ENCODE measurements around the gene ADAM19.

Gene ADAM19

DNA sequence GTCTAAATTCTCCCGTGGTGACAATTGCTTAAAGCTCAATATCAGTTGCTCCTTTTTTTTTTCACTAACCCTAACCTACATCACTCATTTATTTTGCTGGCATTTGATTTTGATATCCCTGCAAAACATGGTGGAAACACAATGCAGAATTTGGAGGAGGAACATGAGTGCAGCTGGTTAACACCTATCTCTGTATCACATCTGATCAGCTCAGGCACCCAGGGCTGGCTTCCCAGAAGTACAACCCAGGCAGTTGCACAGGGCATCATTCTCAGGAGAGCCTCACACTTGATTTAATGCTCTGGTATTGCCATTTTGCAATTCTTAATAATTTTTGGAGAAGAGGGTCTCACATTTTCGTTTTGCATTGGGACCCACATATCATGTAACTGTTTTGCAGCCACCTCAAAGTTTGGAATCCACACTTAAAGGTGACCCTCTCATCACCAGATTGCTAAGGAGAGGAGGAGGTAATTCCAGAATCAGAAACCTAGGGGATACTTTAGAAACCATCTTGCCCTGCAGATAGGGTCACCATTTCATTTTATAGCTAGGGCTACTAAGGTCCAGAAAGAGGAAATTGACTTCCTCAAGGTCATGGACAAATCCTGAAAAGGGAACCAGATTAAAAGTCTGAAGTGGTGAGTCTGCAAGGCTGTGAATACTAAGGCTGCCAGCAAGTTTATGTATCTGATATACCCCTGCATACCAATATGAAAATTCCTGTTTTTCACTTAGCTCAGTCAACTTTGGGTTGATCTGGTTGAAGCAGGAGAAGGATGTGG is 19.3 kb upstream of the ADAM19 start:
- Histone ChIP-seq H2BK5ac (ENCODE audit: low read depth, low read length, poor library complexity, severe bottlenecking) (no peak overlapping the region), H3K4me3 (ENCODE audit: insufficient read depth in 1 of 2, low read depth in 1 of 2, low read length in 2 of 2) (no peak overlapping the region), H3K27ac (ENCODE audit: low read length, poor library complexity, severe bottlenecking) (no peak overlapping the region), H2BK15ac (ENCODE audit: low read depth, poor library complexity, severe bottlenecking) (no peak overlapping the region), H3K79me1 (replicated peaks; ENCODE audit: low read length, poor library complexity, severe bottlenecking) (no peaks in the 10 kb centered on the region), H3K27me3 (ENCODE audit: control insufficient read depth in 1 of 2, insufficient read depth in 1 of 2, low read length in 2 of 2) (no peaks in the 10 kb centered on the region), H3K4ac (ENCODE audit: low read depth in 1 of 2, low read length in 2 of 2) (no peak overlapping the region), H2AK5ac (ENCODE audit: low read length, severe bottlenecking) (no peak overlapping the region), H3K14ac (ENCODE audit: low read length in 2 of 2) (no peak overlapping the region), H3K4me2 (ENCODE audit: low read length, poor library complexity, severe bottlenecking) (no peak overlapping the region), H3K18ac (ENCODE audit: low read depth in 1 of 2, low read length in 2 of 2) (no peak overlapping the region), H3K9me3 (ENCODE audit: control insufficient read depth, low read length) (no peaks in the 10 kb centered on the region), H4K91ac (ENCODE audit: low read length) (no peak overlapping the region), H2AFZ (ENCODE audit: low read depth, low read length) (no peak overlapping the region), H3K9ac (ENCODE audit: low read length) (no peak overlapping the region), H2BK120ac (ENCODE audit: low read depth, low read length) (no peak overlapping the region), H4K8ac (ENCODE audit: low read length) (no peak overlapping the region), H3K23ac (ENCODE audit: low read length in 2 of 2) (no peak overlapping the region), H3K36me3 (ENCODE audit: control insufficient read depth in 1 of 2, insufficient read depth in 2 of 2, low read depth in 1 of 2, low read length in 2 of 2) (no peaks in the 10 kb centered on the region), H3K4me1 (ENCODE audit: control insufficient read depth, insufficient read depth, low read depth, low read length) (no peaks in the 10 kb centered on the region), H2BK12ac (ENCODE audit: low read length in 2 of 2) (no peak overlapping the region)
- DNase-seq: no peak
- 60% methylated on average over 2 of the region's 2 CpGs for WGBS

DNA sequence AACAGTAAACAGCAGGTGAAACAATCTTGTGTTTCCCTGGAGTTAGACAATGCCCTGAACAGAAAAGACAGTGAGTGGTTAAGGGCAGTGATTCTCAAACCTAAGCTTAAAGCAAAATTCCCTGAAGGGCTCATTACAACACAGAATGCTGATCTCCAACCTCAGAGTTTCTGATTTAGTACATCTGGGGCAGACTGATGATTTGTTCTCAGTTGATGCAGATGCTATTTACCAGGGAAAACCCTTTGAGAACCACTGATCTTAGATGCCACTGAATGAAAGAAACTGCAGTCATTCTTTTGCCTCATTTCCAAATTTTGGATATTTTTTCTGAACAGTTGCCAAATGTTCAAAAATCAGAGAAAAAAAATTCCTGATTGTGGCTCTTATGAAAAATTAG is 18.7 kb upstream of the ADAM19 start:
- Histone ChIP-seq H2AK5ac (ENCODE audit: low read length, severe bottlenecking) (no peak overlapping the region), H3K23ac (ENCODE audit: low read length in 2 of 2) (no peak overlapping the region), H3K4me2 (ENCODE audit: low read length, poor library complexity, severe bottlenecking) (no peak overlapping the region)

DNA sequence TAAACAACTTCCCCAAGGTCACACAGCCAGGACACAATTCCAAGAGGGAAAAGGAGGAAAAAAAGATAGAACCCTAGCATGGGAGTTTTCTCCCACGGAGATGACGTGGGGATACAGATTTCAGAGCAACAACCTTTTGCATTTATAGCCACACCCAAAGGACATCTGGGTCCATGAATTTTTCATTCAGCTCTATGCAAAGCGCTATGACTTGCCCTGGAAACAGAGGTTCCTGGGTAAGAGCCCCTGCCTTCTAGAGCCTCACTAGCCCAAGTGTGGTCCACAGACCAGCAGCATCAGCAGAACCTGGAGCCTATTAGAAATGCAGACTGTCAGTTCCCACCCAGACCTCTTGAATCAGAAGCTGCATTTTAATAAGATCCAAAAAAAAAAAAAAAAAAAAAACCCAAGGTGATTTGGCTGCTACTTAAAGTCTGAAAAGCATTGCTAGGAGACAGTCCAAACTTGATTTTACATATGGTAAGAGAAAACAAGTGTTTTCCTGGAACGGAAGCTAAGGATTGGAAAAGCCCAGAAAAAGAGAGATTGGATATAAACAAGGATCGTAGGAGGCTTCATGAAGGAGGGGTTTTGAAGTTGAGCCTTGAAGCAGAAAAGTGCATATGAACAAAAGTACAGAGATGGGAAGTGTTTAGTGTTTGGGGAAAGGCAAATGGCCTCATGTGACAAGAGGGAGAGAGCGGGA is 17.6 kb upstream of the ADAM19 start:
- Histone ChIP-seq H3K9me3 (ENCODE audit: control insufficient read depth, low read length) (no peaks in the 10 kb centered on the region), H2AFZ (ENCODE audit: low read depth, low read length) (no peak overlapping the region), H3K14ac (ENCODE audit: low read length in 2 of 2) (no peak overlapping the region), H3K4ac (ENCODE audit: low read depth in 1 of 2, low read length in 2 of 2) (no peak overlapping the region), H3K27me3 (ENCODE audit: control insufficient read depth in 1 of 2, insufficient read depth in 1 of 2, low read length in 2 of 2) (no peaks in the 10 kb centered on the region), H3K27ac (ENCODE audit: low read length, poor library complexity, severe bottlenecking) (no peak overlapping the region), H2BK15ac (ENCODE audit: low read depth, poor library complexity, severe bottlenecking) (no peak overlapping the region), H4K8ac (ENCODE audit: low read length) (no peak overlapping the region), H3K9ac (ENCODE audit: low read length) (no peak overlapping the region), H2AK5ac (ENCODE audit: low read length, severe bottlenecking) (no peak overlapping the region), H2BK5ac (ENCODE audit: low read depth, low read length, poor library complexity, severe bottlenecking) (no peak overlapping the region), H3K36me3 (ENCODE audit: control insufficient read depth in 1 of 2, insufficient read depth in 2 of 2, low read depth in 1 of 2, low read length in 2 of 2) (no peaks in the 10 kb centered on the region), H3K23ac (ENCODE audit: low read length in 2 of 2) (no peak overlapping the region), H4K91ac (ENCODE audit: low read length) (no peak overlapping the region), H3K4me3 (ENCODE audit: insufficient read depth in 1 of 2, low read depth in 1 of 2, low read length in 2 of 2) (no peak overlapping the region), H3K4me2 (ENCODE audit: low read length, poor library complexity, severe bottlenecking) (no peak overlapping the region), H2BK12ac (ENCODE audit: low read length in 2 of 2) (no peak overlapping the region), H3K79me1 (replicated peaks; ENCODE audit: low read length, poor library complexity, severe bottlenecking) (no peaks in the 10 kb centered on the region), H3K4me1 (ENCODE audit: control insufficient read depth, insufficient read depth, low read depth, low read length) (no peaks in the 10 kb centered on the region), H2BK120ac (ENCODE audit: low read depth, low read length) (no peak overlapping the region), H3K18ac (ENCODE audit: low read depth in 1 of 2, low read length in 2 of 2) (no peak overlapping the region)
- DNase-seq: no peak
- 80% methylated on average over 6 of the region's 6 CpGs for WGBS

More for the DNA sequence above, 18.7 kb upstream of the ADAM19 start:
- H3K9ac ChIP-seq (ENCODE audit: low read length): no peak overlapping the region
- no peak overlapping the region for H2BK15ac ChIP-seq (ENCODE audit: low read depth, poor library complexity, severe bottlenecking)
- no peak overlapping the region for H3K18ac ChIP-seq (ENCODE audit: low read depth in 1 of 2, low read length in 2 of 2)
- H3K4me3 ChIP-seq (ENCODE audit: insufficient read depth in 1 of 2, low read depth in 1 of 2, low read length in 2 of 2): no peak overlapping the region
- no peaks in the 10 kb centered on the region for H3K36me3 ChIP-seq (ENCODE audit: control insufficient read depth in 1 of 2, insufficient read depth in 2 of 2, low read depth in 1 of 2, low read length in 2 of 2)
- H2AFZ ChIP-seq (ENCODE audit: low read depth, low read length): no peak overlapping the region
- H3K9me3 ChIP-seq (ENCODE audit: control insufficient read depth, low read length): no peaks in the 10 kb centered on the region
- H3K4ac ChIP-seq (ENCODE audit: low read depth in 1 of 2, low read length in 2 of 2): no peak overlapping the region
- H4K8ac ChIP-seq (ENCODE audit: low read length): no peak overlapping the region
- no peak overlapping the region for H2BK5ac ChIP-seq (ENCODE audit: low read depth, low read length, poor library complexity, severe bottlenecking)
- H3K14ac ChIP-seq (ENCODE audit: low read length in 2 of 2): no peak overlapping the region
- no peaks in the 10 kb centered on the region for H3K27me3 ChIP-seq (ENCODE audit: control insufficient read depth in 1 of 2, insufficient read depth in 1 of 2, low read length in 2 of 2)
- no peak overlapping the region for H4K91ac ChIP-seq (ENCODE audit: low read length)
- DNase-seq: no peak
- H2BK12ac ChIP-seq (ENCODE audit: low read length in 2 of 2): no peak overlapping the region
- H3K4me1 ChIP-seq (ENCODE audit: control insufficient read depth, insufficient read depth, low read depth, low read length): no peaks in the 10 kb centered on the region
- H3K27ac ChIP-seq (ENCODE audit: low read length, poor library complexity, severe bottlenecking): no peak overlapping the region
- no peaks in the 10 kb centered on the region for H3K79me1 ChIP-seq (replicated peaks; ENCODE audit: low read length, poor library complexity, severe bottlenecking)
- H2BK120ac ChIP-seq (ENCODE audit: low read depth, low read length): no peak overlapping the region

DNA sequence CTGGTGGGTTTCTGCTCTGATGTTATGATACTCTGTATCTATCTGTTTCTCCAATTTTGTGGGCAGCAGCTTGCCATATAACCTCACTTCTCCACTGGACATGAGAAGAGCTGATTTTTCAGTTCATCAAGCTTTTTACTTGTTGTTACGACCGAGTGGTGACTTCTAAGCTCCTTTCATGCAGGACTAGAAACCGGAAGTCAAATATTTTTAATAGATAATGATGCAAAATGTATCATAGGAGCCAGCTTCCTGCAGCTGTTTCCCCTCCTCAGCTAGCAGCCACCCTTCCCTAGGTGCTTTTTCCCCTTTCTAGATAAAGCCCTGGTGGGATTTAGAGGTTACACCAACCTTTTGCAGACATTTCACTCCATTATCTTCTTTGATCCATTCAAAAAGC is 17.0 kb upstream of the ADAM19 start:
- Histone ChIP-seq H3K36me3 (ENCODE audit: control insufficient read depth in 1 of 2, insufficient read depth in 2 of 2, low read depth in 1 of 2, low read length in 2 of 2) (no peaks in the 10 kb centered on the region), H2BK5ac (ENCODE audit: low read depth, low read length, poor library complexity, severe bottlenecking) (no peak overlapping the region), H3K27ac (ENCODE audit: low read length, poor library complexity, severe bottlenecking) (no peak overlapping the region), H4K91ac (ENCODE audit: low read length) (no peak overlapping the region), H3K23ac (ENCODE audit: low read length in 2 of 2) (no peak overlapping the region), H3K14ac (ENCODE audit: low read length in 2 of 2) (no peak overlapping the region), H3K4ac (ENCODE audit: low read depth in 1 of 2, low read length in 2 of 2) (no peak overlapping the region), H2AFZ (ENCODE audit: low read depth, low read length) (no peak overlapping the region), H2AK5ac (ENCODE audit: low read length, severe bottlenecking) (no peak overlapping the region), H3K18ac (ENCODE audit: low read depth in 1 of 2, low read length in 2 of 2) (no peak overlapping the region), H2BK12ac (ENCODE audit: low read length in 2 of 2) (no peak overlapping the region), H3K4me2 (ENCODE audit: low read length, poor library complexity, severe bottlenecking) (no peak overlapping the region), H2BK15ac (ENCODE audit: low read depth, poor library complexity, severe bottlenecking) (no peak overlapping the region), H2BK120ac (ENCODE audit: low read depth, low read length) (no peak overlapping the region), H3K27me3 (ENCODE audit: control insufficient read depth in 1 of 2, insufficient read depth in 1 of 2, low read length in 2 of 2) (no peaks in the 10 kb centered on the region), H3K9me3 (ENCODE audit: control insufficient read depth, low read length) (no peaks in the 10 kb centered on the region), H3K4me3 (ENCODE audit: insufficient read depth in 1 of 2, low read depth in 1 of 2, low read length in 2 of 2) (no peak overlapping the region), H3K79me1 (replicated peaks; ENCODE audit: low read length, poor library complexity, severe bottlenecking) (no peaks in the 10 kb centered on the region), H3K9ac (ENCODE audit: low read length) (no peak overlapping the region), H4K8ac (ENCODE audit: low read length) (no peak overlapping the region), H3K4me1 (ENCODE audit: control insufficient read depth, insufficient read depth, low read depth, low read length) (no peaks in the 10 kb centered on the region)
- WGBS: 100% methylated on average over 2 of the region's 3 CpGs
- DNase-seq: no peak

Data from mesenchymal stem cell (in vitro differentiated cells and primary cell).